ENCODE measurements around the gene PRCD. TPM values are rescaled to one million over a fixed set of nuclear protein-coding genes. Genes with fewer than 3 reads are reported as not detected.

Gene PRCD
- total RNA-seq, 1 donor from 2014 or later, result 0.52 TPM

GRCh38 chr17:76581515-76581914 is 41.7 kb downstream of the PRCD start:
- Histone ChIP-seq H3K9me3 (ENCODE audit: control insufficient read depth in 3 of 3, low read length in 3 of 3) (no peaks in the 10 kb centered on the region), H3K36me3 (ENCODE audit: control insufficient read depth in 3 of 3, insufficient read depth in 3 of 3, low read length in 3 of 3) (no peaks in the 10 kb centered on the region), H3K4me3 (ENCODE audit: low read length in 3 of 3) (no peak overlapping the region), H3K27ac (ENCODE audit: low read depth, low read length) (no peak overlapping the region), H3K9ac (ENCODE audit: low read depth in 1 of 3, low read length in 3 of 3) (peak overlapping the region in 1 of 3 donors; percentile 64), H3K27me3 (ENCODE audit: control insufficient read depth in 3 of 3, insufficient read depth in 3 of 3, low read length in 3 of 3) (peaks cover 0 to 8% (median 0%) of the 10 kb centered on the region in 3 donors), H3K4me1 (ENCODE audit: control insufficient read depth in 3 of 3, insufficient read depth in 3 of 3, low read length in 3 of 3) (peaks cover 16 to 22% (median 21%) of the 10 kb centered on the region in 3 donors)

- Histone ChIP-seq H3K9ac (ENCODE audit: low read depth in 1 of 3, low read length in 3 of 3) (peak overlapping the region in 1 of 3 donors; percentile 2), H3K4me3 (ENCODE audit: low read length in 3 of 3) (no peak overlapping the region), H3K27ac (ENCODE audit: low read depth, low read length) (no peak overlapping the region), H3K27me3 (ENCODE audit: control insufficient read depth in 3 of 3, insufficient read depth in 3 of 3, low read length in 3 of 3) (peaks cover 5 to 13% (median 7%) of the 10 kb centered on the region in 3 donors), H3K36me3 (ENCODE audit: control insufficient read depth in 3 of 3, insufficient read depth in 3 of 3, low read length in 3 of 3) (no peaks in the 10 kb centered on the region), H3K4me1 (ENCODE audit: control insufficient read depth in 3 of 3, insufficient read depth in 3 of 3, low read length in 3 of 3) (peaks cover 16 to 28% (median 26%) of the 10 kb centered on the region in 3 donors), H3K9me3 (ENCODE audit: control insufficient read depth in 3 of 3, low read length in 3 of 3) (no peaks in the 10 kb centered on the region)
Measured at GRCh38 chr17:76582660-76583059, 42.8 kb downstream of the PRCD start.

GRCh38 chr17:76584427-76585032 is 44.7 kb downstream of the PRCD start:
- Histone ChIP-seq H3K27ac (ENCODE audit: low read depth, low read length) (no peak overlapping the region), H3K36me3 (ENCODE audit: control insufficient read depth in 3 of 3, insufficient read depth in 3 of 3, low read length in 3 of 3) (no peaks in the 10 kb centered on the region), H3K4me1 (ENCODE audit: control insufficient read depth in 3 of 3, insufficient read depth in 3 of 3, low read length in 3 of 3) (peaks cover 16 to 28% (median 26%) of the 10 kb centered on the region in 3 donors), H3K9ac (ENCODE audit: low read depth in 1 of 3, low read length in 3 of 3) (peak overlapping the region in 2 of 3 donors; percentile 74 to 88), H3K27me3 (ENCODE audit: control insufficient read depth in 3 of 3, insufficient read depth in 3 of 3, low read length in 3 of 3) (peaks cover 7 to 23% (median 11%) of the 10 kb centered on the region in 3 donors), H3K9me3 (ENCODE audit: control insufficient read depth in 3 of 3, low read length in 3 of 3) (no peaks in the 10 kb centered on the region), H3K4me3 (ENCODE audit: low read length in 3 of 3) (peak overlapping the region; percentile 74 to 81 (median 77))

- Histone ChIP-seq H3K9ac (ENCODE audit: low read depth in 1 of 3, low read length in 3 of 3) (peak overlapping the region; percentile 74 to 88 (median 82)), H3K27ac (ENCODE audit: low read depth, low read length) (no peak overlapping the region), H3K36me3 (ENCODE audit: control insufficient read depth in 3 of 3, insufficient read depth in 3 of 3, low read length in 3 of 3) (no peaks in the 10 kb centered on the region), H3K9me3 (ENCODE audit: control insufficient read depth in 3 of 3, low read length in 3 of 3) (no peaks in the 10 kb centered on the region), H3K4me1 (ENCODE audit: control insufficient read depth in 3 of 3, insufficient read depth in 3 of 3, low read length in 3 of 3) (peaks cover 16 to 28% (median 26%) of the 10 kb centered on the region in 3 donors), H3K27me3 (ENCODE audit: control insufficient read depth in 3 of 3, insufficient read depth in 3 of 3, low read length in 3 of 3) (peaks cover 7 to 23% (median 11%) of the 10 kb centered on the region in 3 donors), H3K4me3 (ENCODE audit: low read length in 3 of 3) (peak overlapping the region; percentile 74 to 81 (median 77))
Measured at GRCh38 chr17:76585033-76585648, 45.3 kb downstream of the PRCD start.

GRCh38 chr17:76585649-76586593 is 46.1 kb downstream of the PRCD start, which contains the start of gene ST6GALNAC2:
TSS of gene ST6GALNAC2 (minus strand) at chr17:76585860. CDS start at chr17:76585808, 52 bp downstream.
- Histone ChIP-seq H3K27me3 (ENCODE audit: control insufficient read depth in 3 of 3, insufficient read depth in 3 of 3, low read length in 3 of 3) (peaks cover 7 to 23% (median 11%) of the 10 kb centered on the region in 3 donors), H3K9me3 (ENCODE audit: control insufficient read depth in 3 of 3, low read length in 3 of 3) (no peaks in the 10 kb centered on the region), H3K9ac (ENCODE audit: low read depth in 1 of 3, low read length in 3 of 3) (peak within 1 kb of the TSS; percentile 74 to 88 (median 82)), H3K4me3 (ENCODE audit: low read length in 3 of 3) (peak within 1 kb of the TSS; percentile 74 to 81 (median 77)), H3K4me1 (ENCODE audit: control insufficient read depth in 3 of 3, insufficient read depth in 3 of 3, low read length in 3 of 3) (peaks cover 13 to 23% (median 21%) of the 10 kb centered on the region in 3 donors), H3K36me3 (ENCODE audit: control insufficient read depth in 3 of 3, insufficient read depth in 3 of 3, low read length in 3 of 3) (no peaks in the 10 kb centered on the region), H3K27ac (ENCODE audit: low read depth, low read length) (no peak within 1 kb of the TSS)

- peak overlapping the region in 1 of 3 donors; percentile 45 for H3K9ac ChIP-seq (ENCODE audit: low read depth in 1 of 3, low read length in 3 of 3)
- H3K4me3 ChIP-seq (ENCODE audit: low read length in 3 of 3), result no peak overlapping the region
- H3K9me3 ChIP-seq (ENCODE audit: control insufficient read depth in 3 of 3, low read length in 3 of 3), result no peaks in the 10 kb centered on the region
- no peak overlapping the region for H3K27ac ChIP-seq (ENCODE audit: low read depth, low read length)
- peaks cover 10 to 17% (median 14%) of the 10 kb centered on the region in 3 donors for H3K4me1 ChIP-seq (ENCODE audit: control insufficient read depth in 3 of 3, insufficient read depth in 3 of 3, low read length in 3 of 3)
- H3K27me3 ChIP-seq (ENCODE audit: control insufficient read depth in 3 of 3, insufficient read depth in 3 of 3, low read length in 3 of 3), result peaks cover 7 to 23% (median 11%) of the 10 kb centered on the region in 3 donors
- no peaks in the 10 kb centered on the region for H3K36me3 ChIP-seq (ENCODE audit: control insufficient read depth in 3 of 3, insufficient read depth in 3 of 3, low read length in 3 of 3)
Measured at GRCh38 chr17:76586741-76587487, 47.1 kb downstream of the PRCD start.

- no peak overlapping the region for H3K27ac ChIP-seq (ENCODE audit: low read depth, low read length)
- no peaks in the 10 kb centered on the region for H3K36me3 ChIP-seq (ENCODE audit: control insufficient read depth in 3 of 3, insufficient read depth in 3 of 3, low read length in 3 of 3)
- H3K4me1 ChIP-seq (ENCODE audit: control insufficient read depth in 3 of 3, insufficient read depth in 3 of 3, low read length in 3 of 3), result peaks cover 10 to 17% (median 12%) of the 10 kb centered on the region in 3 donors
- no peak overlapping the region for H3K9ac ChIP-seq (ENCODE audit: low read depth in 1 of 3, low read length in 3 of 3)
- H3K9me3 ChIP-seq (ENCODE audit: control insufficient read depth in 3 of 3, low read length in 3 of 3), result no peaks in the 10 kb centered on the region
- H3K4me3 ChIP-seq (ENCODE audit: low read length in 3 of 3), result no peak overlapping the region
- peaks cover 7 to 23% (median 11%) of the 10 kb centered on the region in 3 donors for H3K27me3 ChIP-seq (ENCODE audit: control insufficient read depth in 3 of 3, insufficient read depth in 3 of 3, low read length in 3 of 3)
Measured at GRCh38 chr17:76588182-76588581, 48.3 kb downstream of the PRCD start.

GRCh38 chr17:76593384-76593826 is 53.6 kb downstream of the PRCD start:
- Histone ChIP-seq H3K4me3 (ENCODE audit: low read length in 3 of 3) (no peak overlapping the region), H3K27ac (ENCODE audit: low read depth, low read length) (no peak overlapping the region), H3K36me3 (ENCODE audit: control insufficient read depth in 3 of 3, insufficient read depth in 3 of 3, low read length in 3 of 3) (no peaks in the 10 kb centered on the region), H3K27me3 (ENCODE audit: control insufficient read depth in 3 of 3, insufficient read depth in 3 of 3, low read length in 3 of 3) (peaks cover 0 to 10% (median 3%) of the 10 kb centered on the region in 3 donors), H3K9me3 (ENCODE audit: control insufficient read depth in 3 of 3, low read length in 3 of 3) (no peaks in the 10 kb centered on the region), H3K9ac (ENCODE audit: low read depth in 1 of 3, low read length in 3 of 3) (no peak overlapping the region), H3K4me1 (ENCODE audit: control insufficient read depth in 3 of 3, insufficient read depth in 3 of 3, low read length in 3 of 3) (peaks cover 0 to 4% (median 2%) of the 10 kb centered on the region in 3 donors)

- H3K4me1 ChIP-seq (ENCODE audit: control insufficient read depth in 3 of 3, insufficient read depth in 3 of 3, low read length in 3 of 3), result peaks cover 0 to 4% (median 2%) of the 10 kb centered on the region in 3 donors
- no peak overlapping the region for H3K4me3 ChIP-seq (ENCODE audit: low read length in 3 of 3)
- no peak overlapping the region for H3K9ac ChIP-seq (ENCODE audit: low read depth in 1 of 3, low read length in 3 of 3)
- H3K27ac ChIP-seq (ENCODE audit: low read depth, low read length), result no peak overlapping the region
- H3K27me3 ChIP-seq (ENCODE audit: control insufficient read depth in 3 of 3, insufficient read depth in 3 of 3, low read length in 3 of 3), result peaks cover 0 to 7% (median 3%) of the 10 kb centered on the region in 3 donors
- no peaks in the 10 kb centered on the region for H3K9me3 ChIP-seq (ENCODE audit: control insufficient read depth in 3 of 3, low read length in 3 of 3)
- H3K36me3 ChIP-seq (ENCODE audit: control insufficient read depth in 3 of 3, insufficient read depth in 3 of 3, low read length in 3 of 3), result no peaks in the 10 kb centered on the region
Measured at GRCh38 chr17:76593959-76594358, 54.1 kb downstream of the PRCD start.
